PC-9 (cell line): Measurements from ENCODE around the gene SERPINA12.

Experiments used
- CTCF ChIP-seq: fragments of 200-600 bp; sonication (generic); conservative IDR thresholded peaks from 2 replicates; pipeline ENCODE4 v1.6.1; 2017; ENCODE audit warnings: mixed run types, antibody characterized with exemption, mild to moderate bottlenecking, moderate library complexity
- EZH2 ChIP-seq: fragments of 200-600 bp; sonication (generic); IDR thresholded peaks from 2 replicates; pipeline ENCODE4 v1.8.0; 2017; ENCODE audit warnings: antibody characterized with exemption, low read depth

GRCh38 chr14:94462763-94463572 lies 46.3 kb downstream of the SERPINA12 start:
- TF ChIP-seq CTCF (no peak), EZH2 (no peak)
